SH-SY5Y (cell line): ENCODE measurements around the gene TRIM33.

Source experiments
- GATA2 ChIP-seq: IDR thresholded peaks from 2 replicates; pipeline ENCODE4 v1.6.1; 2011; ENCODE audit warnings: mild to moderate bottlenecking, low read depth, low read length
- GATA3 ChIP-seq: IDR thresholded peaks from 2 replicates; pipeline ENCODE4 v1.6.1; 2011; ENCODE audit warnings: low read depth, mild to moderate bottlenecking, low read length, moderate library complexity

DNA sequence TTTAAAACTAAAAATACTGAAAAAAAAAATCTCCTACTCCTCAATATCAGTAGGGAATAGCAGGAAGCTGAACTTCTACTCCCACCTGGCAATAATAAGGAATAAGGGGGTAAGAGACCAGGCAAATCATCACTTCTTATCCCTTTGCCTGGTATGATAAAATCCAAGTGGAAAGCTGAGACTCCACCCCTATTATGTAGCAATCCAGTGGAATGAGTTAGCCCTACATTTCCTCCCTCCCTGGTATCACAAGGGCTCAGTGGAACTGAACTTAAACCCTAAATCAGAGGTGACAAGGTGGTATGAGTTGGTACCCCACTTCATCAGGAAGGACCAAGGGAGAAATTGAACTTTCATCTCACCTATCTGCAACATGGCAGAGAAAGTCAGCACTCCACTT is 25.7 kb downstream of the TRIM33 start:
- TF ChIP-seq GATA2 (no peak), GATA3 (no peak)
